Measurements from ENCODE around the gene WDR20. TPM values are rescaled to one million over a fixed set of nuclear protein-coding genes. Genes with fewer than 3 reads are reported as not detected.

The WDR20 gene
- total RNA-seq, 2 donors from 2014 or later: 12.2 to 15.5 TPM

GRCh38 chr14:102232348-102232625 lies 92.6 kb downstream of the WDR20 start:
- DNase-seq (no peak), ATAC-seq (no peak)
- Histone ChIP-seq H3K4me3 (no peak overlapping the region), H3K27me3 (no peaks in the 10 kb centered on the region), H3K9me3 (no peaks in the 10 kb centered on the region), H3K27ac (no peak overlapping the region), H3K36me3 (replicated peaks in 1 of 2; ENCODE audit: insufficient read depth in 1 of 2, low read depth in 2 of 2) (no peaks in the 10 kb centered on the region), H3K4me1 (peaks cover 11% of the 10 kb centered on the region)
- TF ChIP-seq CTCF (IDR thresholded peaks at IDR 0.05) (no peak), POLR2A (IDR thresholded peaks at IDR 0.05) (no peak)
- 79 to 83% methylated on average over 6 to 9 of the region's 9 CpGs for WGBS, 2 donors
- intact Hi-C loops (cut with DNase I): no loop called here

GRCh38 chr14:102233081-102233480 lies 93.4 kb downstream of the WDR20 start:
- intact Hi-C loops (cut with DNase I): no loop called here
- Histone ChIP-seq H3K9me3 (no peaks in the 10 kb centered on the region), H3K27me3 (no peaks in the 10 kb centered on the region), H3K4me3 (no peak overlapping the region), H3K36me3 (replicated peaks in 1 of 2; ENCODE audit: insufficient read depth in 1 of 2, low read depth in 2 of 2) (no peaks in the 10 kb centered on the region), H3K4me1 (peaks cover 11% of the 10 kb centered on the region), H3K27ac (no peak overlapping the region)
- DNase-seq: no peak
- TF ChIP-seq POLR2A (IDR thresholded peaks at IDR 0.05) (no peak), CTCF (IDR thresholded peaks at IDR 0.05) (no peak)
- WGBS, 2 donors: 77 to 78% methylated on average over 6 of the region's 6 CpGs
- ATAC-seq: no peak

GRCh38 chr14:102234331-102235264 lies 94.9 kb downstream of the WDR20 start:
- WGBS, 2 donors: 61 to 65% methylated on average over 34 of the region's 34 CpGs
- Histone ChIP-seq H3K9me3 (no peaks in the 10 kb centered on the region), H3K27me3 (no peaks in the 10 kb centered on the region), H3K36me3 (replicated peaks in 1 of 2; ENCODE audit: insufficient read depth in 1 of 2, low read depth in 2 of 2) (no peaks in the 10 kb centered on the region), H3K4me3 (no peak overlapping the region), H3K4me1 (peaks cover 11% of the 10 kb centered on the region), H3K27ac (no peak overlapping the region)
- TF ChIP-seq POLR2A (IDR thresholded peaks at IDR 0.05) (no peak), CTCF (IDR thresholded peaks at IDR 0.05) (no peak)
- intact Hi-C loops (cut with DNase I): loop anchor here (5.0 kb wide), 1 partner anchor 78 kb away; no protein-coding TSS in a partner anchor
- no peak for DNase-seq
- ATAC-seq: no peak

- Histone ChIP-seq H3K36me3 (replicated peaks in 1 of 2; ENCODE audit: insufficient read depth in 1 of 2, low read depth in 2 of 2) (no peaks in the 10 kb centered on the region), H3K4me1 (peaks cover 11% of the 10 kb centered on the region), H3K27ac (peak overlapping the region in 1 of 4 donors; percentile 19), H3K9me3 (no peaks in the 10 kb centered on the region), H3K27me3 (no peaks in the 10 kb centered on the region), H3K4me3 (no peak overlapping the region)
- intact Hi-C loops (cut with DNase I): loop anchor here (5.0 kb wide), 1 partner anchor 77 kb away; no protein-coding TSS in a partner anchor
- ATAC-seq (peak; percentile 100), DNase-seq (peak; percentile 91 to 95 (median 92))
- WGBS, 2 donors: 39 to 41% methylated on average over 19 of the region's 19 CpGs
- TF ChIP-seq POLR2A (IDR thresholded peaks at IDR 0.05) (no peak), CTCF (IDR thresholded peaks at IDR 0.05) (peak; percentile 62 to 96 (median 85))
Observed at GRCh38 chr14:102235275-102235897, 95.7 kb downstream of the WDR20 start.
